ENCODE data around the gene SLC47A2.

DNA sequence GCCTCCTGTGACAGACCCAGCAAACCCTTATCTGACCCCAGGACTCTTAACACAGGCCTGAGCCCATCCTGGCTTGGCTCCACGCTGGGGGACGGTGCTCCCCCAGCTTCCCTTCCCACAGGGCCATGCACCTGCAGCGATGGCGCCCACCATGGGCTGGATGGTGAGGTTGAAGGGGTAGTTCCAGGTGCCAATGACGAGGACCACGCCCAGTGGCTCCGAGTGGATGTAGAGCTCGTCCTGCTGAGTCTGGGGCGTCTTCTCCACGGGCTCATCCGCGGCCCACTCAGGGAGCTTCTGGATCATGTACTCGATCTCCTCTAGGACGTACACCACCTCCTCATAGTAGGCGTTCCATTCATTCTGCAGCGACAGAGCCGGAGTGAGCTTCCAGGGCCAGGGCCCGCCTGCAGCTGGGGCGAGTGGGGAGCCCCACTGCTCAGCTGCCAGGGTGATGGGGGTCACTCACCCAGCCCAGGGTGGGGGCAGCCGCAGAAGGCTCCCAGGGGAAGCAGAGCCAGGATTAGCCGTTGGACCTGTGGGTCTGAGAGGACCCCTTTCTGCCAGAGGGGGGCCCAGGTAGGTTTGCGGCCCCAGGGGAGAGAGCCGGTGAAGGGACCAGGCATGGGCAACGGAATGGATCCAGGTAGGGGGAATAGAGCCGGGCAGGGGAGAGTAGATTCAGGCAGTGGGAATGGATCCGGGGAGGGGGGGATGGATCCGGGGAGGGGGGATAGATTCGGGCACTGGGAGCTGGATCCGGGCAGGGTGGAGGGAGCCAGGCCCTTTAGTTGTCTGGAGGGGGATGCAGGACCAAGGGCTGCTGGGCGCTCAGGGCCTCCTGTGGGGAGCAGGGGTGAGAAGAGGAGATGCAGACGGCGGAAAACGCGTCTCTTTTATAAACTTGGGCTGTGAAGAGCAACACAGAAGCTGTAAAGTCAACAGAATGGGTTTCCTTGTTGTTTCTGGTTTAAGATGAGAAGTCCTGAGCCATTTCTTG lies 27.0 kb upstream of the SLC47A2 start:
- TF ChIP-seq, protein P1, sequence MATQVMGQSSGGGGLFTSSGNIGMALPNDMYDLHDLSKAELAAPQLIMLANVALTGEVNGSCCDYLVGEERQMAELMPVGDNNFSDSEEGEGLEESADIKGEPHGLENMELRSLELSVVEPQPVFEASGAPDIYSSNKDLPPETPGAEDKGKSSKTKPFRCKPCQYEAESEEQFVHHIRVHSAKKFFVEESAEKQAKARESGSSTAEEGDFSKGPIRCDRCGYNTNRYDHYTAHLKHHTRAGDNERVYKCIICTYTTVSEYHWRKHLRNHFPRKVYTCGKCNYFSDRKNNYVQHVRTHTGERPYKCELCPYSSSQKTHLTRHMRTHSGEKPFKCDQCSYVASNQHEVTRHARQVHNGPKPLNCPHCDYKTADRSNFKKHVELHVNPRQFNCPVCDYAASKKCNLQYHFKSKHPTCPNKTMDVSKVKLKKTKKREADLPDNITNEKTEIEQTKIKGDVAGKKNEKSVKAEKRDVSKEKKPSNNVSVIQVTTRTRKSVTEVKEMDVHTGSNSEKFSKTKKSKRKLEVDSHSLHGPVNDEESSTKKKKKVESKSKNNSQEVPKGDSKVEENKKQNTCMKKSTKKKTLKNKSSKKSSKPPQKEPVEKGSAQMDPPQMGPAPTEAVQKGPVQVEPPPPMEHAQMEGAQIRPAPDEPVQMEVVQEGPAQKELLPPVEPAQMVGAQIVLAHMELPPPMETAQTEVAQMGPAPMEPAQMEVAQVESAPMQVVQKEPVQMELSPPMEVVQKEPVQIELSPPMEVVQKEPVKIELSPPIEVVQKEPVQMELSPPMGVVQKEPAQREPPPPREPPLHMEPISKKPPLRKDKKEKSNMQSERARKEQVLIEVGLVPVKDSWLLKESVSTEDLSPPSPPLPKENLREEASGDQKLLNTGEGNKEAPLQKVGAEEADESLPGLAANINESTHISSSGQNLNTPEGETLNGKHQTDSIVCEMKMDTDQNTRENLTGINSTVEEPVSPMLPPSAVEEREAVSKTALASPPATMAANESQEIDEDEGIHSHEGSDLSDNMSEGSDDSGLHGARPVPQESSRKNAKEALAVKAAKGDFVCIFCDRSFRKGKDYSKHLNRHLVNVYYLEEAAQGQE (IDR thresholded peaks at IDR 0.05; ENCODE audit: borderline replicate concordance): no peak
- TF ChIP-seq, protein P1 (CRISPR knock-in tag; IDR thresholded peaks at IDR 0.05; ENCODE audit: low read depth): no peak
- TF ChIP-seq NUFIP1 (IDR thresholded peaks at IDR 0.05; ENCODE audit: partially characterized antibody) (no peak), MXI1 (IDR thresholded peaks at IDR 0.05; ENCODE audit: low read depth, low read length) (no peak), CTCF (IDR thresholded peaks at IDR 0.05 in 2 of 3, conservative IDR thresholded peaks at IDR 0.05 in 1 of 3; ENCODE audit: insufficient read depth in 2 of 3, low read depth in 1 of 3, low read length in 3 of 3) (no peak), RAD21 (CRISPR knock-in tag; conservative IDR thresholded peaks at IDR 0.05 in 1 of 2, IDR thresholded peaks at IDR 0.05 in 1 of 2) (no peak)
